Right atrium auricular region (tissue), 2 donors: ENCODE results near the gene SMIM41. TPM values are rescaled to one million over a fixed set of nuclear protein-coding genes. Genes with fewer than 3 reads are reported as not detected.

ENCODE experiments used
- DNase-seq: peaks from one replicate; pipeline ENCODE4 v3.0.0-alpha.2; 2019; ENCODE audit warnings: low spot score
- H3K27ac ChIP-seq, 2 donors: fragments of 200-600 bp; sonication (generic); 1 replicate in 1 of 2; 2 replicates in 1 of 2; pipeline ENCODE4 v1.5.1; 2016 to 2019
- H3K27me3 ChIP-seq, 2 donors: fragments of 200-600 bp; sonication (generic); one replicate each; pipeline versions ENCODE4 v1.5.1 to v1.6.0; 2017 to 2019
- H3K36me3 ChIP-seq: fragments of 200-600 bp; sonication (generic); one replicate; pipeline ENCODE4 v1.5.1; 2016
- H3K4me1 ChIP-seq, 2 donors: fragments of 200-600 bp; sonication (generic); one replicate each; pipeline versions ENCODE4 v1.5.1 to v1.6.0; 2017 to 2019
- H3K4me3 ChIP-seq, 2 donors: fragments of 200-600 bp; sonication (generic); 1 replicate in 1 of 2; 2 replicates in 1 of 2; pipeline ENCODE4 v1.5.1; 2017 to 2019; ENCODE audit warnings: mild to moderate bottlenecking in 1 of 2, moderate library complexity in 1 of 2
- H3K9me3 ChIP-seq, 2 donors: fragments of 200-600 bp; sonication (generic); one replicate each; pipeline ENCODE4 v1.5.1; 2019
- total RNA-seq, 2 donors: library from RNA; depleted of rRNA; stranded (reverse); fragments of >200 nt; gene quantifications; one replicate each; pipeline ENCODE4 v1.1.0, GENCODE V29; 2016
- TF ChIP-seq, protein P1 (sequence below), 2 donors: fragments of 200-600 bp; sonication (generic); IDR thresholded peaks; one replicate each; pipeline ENCODE4 v1.5.1; 2019; ENCODE audit warnings: antibody characterized with exemption in 2 of 2

SMIM41 gene
- total RNA-seq, 2 donors from 2014 or later: 0.44 to 3.2 TPM

DNA sequence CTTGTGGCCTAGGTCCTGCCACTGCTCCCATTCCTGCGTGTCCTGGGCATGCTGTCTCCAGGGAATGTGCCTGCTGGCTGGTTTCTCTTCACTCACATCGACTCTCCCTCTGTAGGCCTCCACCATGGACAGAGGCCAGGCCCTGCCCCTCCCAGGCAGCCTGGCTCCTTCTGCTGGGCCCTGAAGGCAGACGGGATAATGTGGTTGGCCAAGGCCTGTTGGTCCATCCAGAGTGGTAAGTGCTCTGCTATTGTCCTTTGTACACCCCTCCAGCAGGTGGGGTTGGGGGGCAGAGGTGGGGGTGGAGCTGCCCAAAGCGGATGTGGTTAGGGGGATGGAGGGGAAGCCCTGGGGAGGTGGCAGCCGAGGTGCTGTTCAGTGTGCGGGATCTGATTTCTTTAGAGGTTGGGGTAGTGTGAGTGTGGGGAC, 37.8 kb upstream of the SMIM41 start:
- DNase-seq: no peak
- Histone ChIP-seq H3K4me3 (no peak overlapping the region), H3K36me3 (no peaks in the 10 kb centered on the region), H3K27ac (peak overlapping the region; percentile 94 to 99), H3K4me1 (peaks cover 0 to 88% of the 10 kb centered on the region in 2 donors), H3K27me3 (no peaks in the 10 kb centered on the region), H3K9me3 (no peaks in the 10 kb centered on the region)
- TF ChIP-seq, protein P1, sequence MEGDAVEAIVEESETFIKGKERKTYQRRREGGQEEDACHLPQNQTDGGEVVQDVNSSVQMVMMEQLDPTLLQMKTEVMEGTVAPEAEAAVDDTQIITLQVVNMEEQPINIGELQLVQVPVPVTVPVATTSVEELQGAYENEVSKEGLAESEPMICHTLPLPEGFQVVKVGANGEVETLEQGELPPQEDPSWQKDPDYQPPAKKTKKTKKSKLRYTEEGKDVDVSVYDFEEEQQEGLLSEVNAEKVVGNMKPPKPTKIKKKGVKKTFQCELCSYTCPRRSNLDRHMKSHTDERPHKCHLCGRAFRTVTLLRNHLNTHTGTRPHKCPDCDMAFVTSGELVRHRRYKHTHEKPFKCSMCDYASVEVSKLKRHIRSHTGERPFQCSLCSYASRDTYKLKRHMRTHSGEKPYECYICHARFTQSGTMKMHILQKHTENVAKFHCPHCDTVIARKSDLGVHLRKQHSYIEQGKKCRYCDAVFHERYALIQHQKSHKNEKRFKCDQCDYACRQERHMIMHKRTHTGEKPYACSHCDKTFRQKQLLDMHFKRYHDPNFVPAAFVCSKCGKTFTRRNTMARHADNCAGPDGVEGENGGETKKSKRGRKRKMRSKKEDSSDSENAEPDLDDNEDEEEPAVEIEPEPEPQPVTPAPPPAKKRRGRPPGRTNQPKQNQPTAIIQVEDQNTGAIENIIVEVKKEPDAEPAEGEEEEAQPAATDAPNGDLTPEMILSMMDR (IDR thresholded peaks at IDR 0.05): no peak

DNA sequence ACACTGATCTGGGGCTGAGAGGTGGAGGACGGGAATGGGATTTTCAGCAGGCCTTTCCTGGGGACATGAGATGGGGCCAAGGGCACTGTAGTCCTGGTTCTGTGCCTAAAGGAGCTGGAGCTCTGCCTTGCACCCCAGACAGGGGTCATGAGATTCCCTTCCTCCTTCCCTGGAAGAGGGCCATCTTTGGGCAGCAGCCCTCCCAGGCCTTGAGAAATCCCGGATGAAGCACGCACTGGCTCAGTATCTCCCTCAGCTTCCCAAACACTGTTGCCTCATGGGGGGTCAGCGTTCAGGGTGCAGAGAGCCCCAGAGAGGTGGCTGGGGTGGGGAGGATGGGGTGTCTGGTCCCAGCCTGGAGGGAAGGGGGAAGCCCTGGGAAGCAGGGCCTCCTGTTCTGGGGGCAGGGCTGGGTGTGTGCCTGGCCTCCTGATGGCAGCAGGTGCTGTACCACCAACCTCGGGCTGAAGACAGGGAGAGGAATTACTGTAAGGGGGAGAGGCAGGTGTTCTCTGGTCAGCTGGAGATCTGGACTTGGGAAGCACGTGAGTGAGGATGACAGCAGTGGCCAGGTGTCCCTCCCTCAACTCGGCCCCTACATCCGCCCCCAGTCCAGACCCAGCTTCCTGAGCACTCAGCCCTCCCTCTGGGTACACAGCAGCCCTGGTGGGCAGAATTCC, 36.7 kb upstream of the SMIM41 start:
- no peak for DNase-seq
- no peaks in the 10 kb centered on the region for H3K27me3 ChIP-seq
- TF ChIP-seq, protein P1 (IDR thresholded peaks at IDR 0.05): no peak
- no peaks in the 10 kb centered on the region for H3K36me3 ChIP-seq
- H3K9me3 ChIP-seq: no peaks in the 10 kb centered on the region
- H3K27ac ChIP-seq: peak overlapping the region; percentile 94 to 99
- H3K4me1 ChIP-seq: peaks cover 0 to 98% of the 10 kb centered on the region in 2 donors
- H3K4me3 ChIP-seq: no peak overlapping the region

DNA sequence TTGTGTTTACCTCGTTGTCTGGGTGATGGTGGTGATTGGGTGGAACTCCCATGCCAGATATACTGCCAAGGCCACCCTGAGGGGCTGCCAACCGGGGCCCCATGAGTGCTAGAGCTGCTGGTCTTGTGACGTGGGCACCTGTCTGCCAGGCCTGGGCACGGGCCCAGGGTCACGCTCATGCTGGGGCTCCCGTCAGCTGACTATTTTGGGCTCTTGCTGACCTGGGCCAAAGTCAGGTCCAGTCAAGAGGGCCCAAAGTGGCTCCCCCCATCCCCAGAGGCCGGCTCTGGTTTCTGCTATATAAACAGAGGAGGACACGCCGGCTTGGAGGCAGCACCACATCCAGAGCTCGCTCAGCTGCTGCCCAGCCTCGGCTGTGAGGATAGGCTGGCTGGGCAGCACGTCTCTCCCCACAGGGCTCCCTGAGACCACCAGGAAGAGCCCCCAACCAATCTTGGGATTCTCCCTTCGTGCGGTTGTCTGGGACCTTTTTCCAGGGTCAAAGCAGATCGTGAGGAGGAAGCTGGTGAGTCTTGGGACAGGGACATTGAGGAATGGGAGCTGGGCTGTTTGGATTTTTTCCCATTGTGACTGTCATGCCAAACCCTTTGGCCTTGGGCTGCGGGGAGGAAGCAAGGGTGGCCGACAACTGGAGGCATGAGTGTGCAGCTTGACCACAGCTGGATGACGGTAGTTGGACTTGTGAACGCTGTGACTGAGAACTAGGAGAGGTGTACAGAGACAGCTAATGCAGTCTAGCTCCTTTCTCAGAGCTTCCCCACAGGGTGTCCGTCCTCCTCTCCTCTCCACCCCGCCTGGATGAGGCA, 35.9 kb upstream of the SMIM41 start:
- Histone ChIP-seq H3K36me3 (no peaks in the 10 kb centered on the region), H3K9me3 (no peaks in the 10 kb centered on the region), H3K27me3 (no peaks in the 10 kb centered on the region), H3K4me1 (peaks cover 0 to 93% of the 10 kb centered on the region in 2 donors), H3K27ac (peak overlapping the region; percentile 94 to 99), H3K4me3 (peak overlapping the region; percentile 33 to 51)
- TF ChIP-seq, protein P1 (IDR thresholded peaks at IDR 0.05): no peak
- DNase-seq: no peak

- H3K4me3 ChIP-seq: peak overlapping the region; percentile 33 to 51
- peaks cover 0 to 93% of the 10 kb centered on the region in 2 donors for H3K4me1 ChIP-seq
- TF ChIP-seq, protein P1 (IDR thresholded peaks at IDR 0.05): no peak
- H3K27me3 ChIP-seq: no peaks in the 10 kb centered on the region
- H3K36me3 ChIP-seq: no peaks in the 10 kb centered on the region
- peak overlapping the region; percentile 94 to 99 for H3K27ac ChIP-seq
- peak; percentile 94 for DNase-seq
- no peaks in the 10 kb centered on the region for H3K9me3 ChIP-seq
These were observed 35.1 kb upstream of the SMIM41 start for GRCh38 chr12:52044292-52044983.

DNA sequence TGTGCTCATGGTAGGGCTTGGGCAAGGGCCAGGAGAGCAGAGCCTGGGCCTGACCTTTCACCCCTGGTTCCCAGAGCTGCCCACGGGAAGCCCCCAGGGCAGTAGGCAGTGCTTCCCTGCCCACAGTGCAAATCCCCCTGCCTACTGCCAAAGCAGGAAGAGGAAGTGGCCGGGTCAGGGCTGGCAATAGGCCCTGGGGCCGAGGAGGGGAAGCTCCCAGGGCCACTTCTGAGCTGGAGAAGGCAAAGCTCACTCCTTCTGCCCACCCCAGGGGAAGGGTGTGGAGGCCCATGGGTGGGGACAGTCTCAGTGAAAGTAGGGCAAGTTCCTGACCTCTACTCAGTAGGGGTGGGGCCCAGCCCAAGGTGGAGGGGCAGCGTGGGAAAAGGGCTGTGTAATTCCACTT, 33.7 kb upstream of the SMIM41 start:
- no peaks in the 10 kb centered on the region for H3K9me3 ChIP-seq
- DNase-seq: no peak
- no peaks in the 10 kb centered on the region for H3K27me3 ChIP-seq
- TF ChIP-seq, protein P1 (IDR thresholded peaks at IDR 0.05): no peak
- peaks cover 0 to 92% of the 10 kb centered on the region in 2 donors for H3K4me1 ChIP-seq
- peak overlapping the region in 1 of 2 donors; percentile 51 for H3K4me3 ChIP-seq
- H3K27ac ChIP-seq: peak overlapping the region; percentile 94 to 99
- H3K36me3 ChIP-seq: no peaks in the 10 kb centered on the region
